Keratinocyte (primary cell): ENCODE data around the gene MAD2L2. TPM values are rescaled to one million over a fixed set of nuclear protein-coding genes. Genes with fewer than 3 reads are reported as not detected.

ENCODE experiments used
- DNase-seq: peaks from one replicate; pipeline ENCODE4 v3.0.0-alpha.2; 2011; ENCODE audit warnings: low read depth, missing footprints, low spot score
- FAIRE-seq: peaks from 2 replicates; lab custom pipeline; 2011; peaks lifted over from hg19 to GRCh38; lab: Jason Lieb, UNC
- H2AFZ ChIP-seq: 2 replicates; pipeline ENCODE4 v1.6.0; 2012; ENCODE audit warnings: low read length, control low read depth, inconsistent platforms; ENCODE audit not compliant: control insufficient read depth
- H3K27ac ChIP-seq: 2 replicates; pipeline ENCODE4 v1.5.1; 2011; ENCODE audit warnings: low read length; ENCODE audit not compliant: control insufficient read depth, insufficient read depth
- H3K27me3 ChIP-seq: 3 replicates; pipeline ENCODE4 v1.6.0; 2011; ENCODE audit warnings: low read length; ENCODE audit not compliant: control insufficient read depth, insufficient read depth; ENCODE audit errors: extremely low read depth
- H3K36me3 ChIP-seq, 2 experiments: 2 replicates in 1 of 2; 3 replicates in 1 of 2; pipeline ENCODE4 v1.5.1; 2011; ENCODE audit warnings: low read length in 2 of 2, mild to moderate bottlenecking in 1 of 2; ENCODE audit not compliant: control insufficient read depth in 2 of 2, insufficient read depth in 2 of 2; ENCODE audit errors: extremely low read depth in 1 of 2
- H3K4me1 ChIP-seq: 3 replicates; pipeline ENCODE4 v1.5.1; 2011; ENCODE audit warnings: low read length; ENCODE audit not compliant: control insufficient read depth, insufficient read depth; ENCODE audit errors: extremely low read depth
- H3K4me2 ChIP-seq: 3 replicates; pipeline ENCODE4 v1.6.0; 2011; ENCODE audit warnings: low read depth, low read length; ENCODE audit not compliant: control insufficient read depth, insufficient read depth; ENCODE audit errors: extremely low read depth
- H3K4me3 ChIP-seq, 3 experiments: fragments of 200-600 bp in 1 of 3; sonication (generic) in 1 of 3; 2 replicates in 2 of 3; 3 replicates in 1 of 3; pipeline ENCODE4 v1.5.1; 2011 to 2016; ENCODE audit warnings: low read length in 3 of 3, mild to moderate bottlenecking in 3 of 3, control low read depth in 2 of 3, inconsistent platforms in 1 of 3, low read depth in 1 of 3, mixed read lengths in 1 of 3, mixed run types in 1 of 3, moderate library complexity in 1 of 3; ENCODE audit not compliant: control insufficient read depth in 2 of 3, insufficient read depth in 2 of 3; ENCODE audit errors: extremely low read depth in 1 of 3
- H3K79me2 ChIP-seq: 2 replicates; pipeline ENCODE4 v1.6.0; 2012; ENCODE audit warnings: low read length; ENCODE audit not compliant: control insufficient read depth, insufficient read depth
- H3K9ac ChIP-seq: 3 replicates; pipeline ENCODE4 v1.6.0; 2011; ENCODE audit warnings: low read length; ENCODE audit not compliant: control insufficient read depth, insufficient read depth; ENCODE audit errors: extremely low read depth
- H3K9me1 ChIP-seq: 3 replicates; pipeline ENCODE4 v1.6.0; 2011; ENCODE audit warnings: low read length; ENCODE audit not compliant: control insufficient read depth, insufficient read depth; ENCODE audit errors: extremely low read depth
- H3K9me3 ChIP-seq: 2 replicates; pipeline ENCODE4 v1.5.1; 2012; ENCODE audit warnings: low read depth, low read length; ENCODE audit not compliant: control insufficient read depth
- H4K20me1 ChIP-seq: 3 replicates; pipeline ENCODE4 v1.6.0; 2011; ENCODE audit warnings: low read length; ENCODE audit not compliant: control insufficient read depth, insufficient read depth; ENCODE audit errors: extremely low read depth
- EZH2 ChIP-seq: IDR thresholded peaks from one replicate; pipeline ENCODE4 v1.6.1; 2012; ENCODE audit warnings: inconsistent platforms, mild to moderate bottlenecking, low read length, moderate library complexity
- dilution Hi-C: fragments of 300-500 bp; cut with MboI; formaldehyde crosslinking; loops from one replicate; pipeline ENCODE4 v1.7.0; 2020; ENCODE audit warnings: low sequenced_read_pairs; ENCODE audit not compliant: extremely low pct_ligation_motif_present
- polyA plus RNA-seq, 5 experiments: library from polyadenylated mRNA; depleted of rRNA in 3 of 5; stranded (reverse) in 3 of 5; stranded (forward) in 1 of 5; unstranded in 1 of 5; fragments of >200 nt; gene quantifications; 1 replicate in 1 of 5; 2 replicates in 3 of 5; 3 replicates in 1 of 5; pipeline versions ENCODE4 v1.2.1 to v1.2.3, GENCODE V29; 2011 to 2012; ENCODE audit warnings: missing spikeins in 2 of 5, low read depth in 1 of 5, low replicate concordance in 1 of 5
- TF ChIP-seq, protein P1 (sequence below), 3 experiments: IDR thresholded peaks in 1 of 3; conservative IDR thresholded peaks in 1 of 3; optimal IDR thresholded peaks in 1 of 3; 2 replicates in 2 of 3; 3 replicates in 1 of 3; pipeline versions ENCODE3 to v1.5.1; 2011; ENCODE audit warnings: low read length in 3 of 3, mild to moderate bottlenecking in 3 of 3, moderate library complexity in 2 of 3, control low read depth in 1 of 3, inconsistent platforms in 1 of 3; ENCODE audit not compliant: insufficient read depth in 2 of 3; ENCODE audit errors: extremely low read depth in 1 of 3

MAD2L2 gene
- polyA plus RNA-seq, 1 donor (not counting 4 experiments of a cell fraction or from before 2014, with no cell fraction given) = 24.8 TPM

DNA sequence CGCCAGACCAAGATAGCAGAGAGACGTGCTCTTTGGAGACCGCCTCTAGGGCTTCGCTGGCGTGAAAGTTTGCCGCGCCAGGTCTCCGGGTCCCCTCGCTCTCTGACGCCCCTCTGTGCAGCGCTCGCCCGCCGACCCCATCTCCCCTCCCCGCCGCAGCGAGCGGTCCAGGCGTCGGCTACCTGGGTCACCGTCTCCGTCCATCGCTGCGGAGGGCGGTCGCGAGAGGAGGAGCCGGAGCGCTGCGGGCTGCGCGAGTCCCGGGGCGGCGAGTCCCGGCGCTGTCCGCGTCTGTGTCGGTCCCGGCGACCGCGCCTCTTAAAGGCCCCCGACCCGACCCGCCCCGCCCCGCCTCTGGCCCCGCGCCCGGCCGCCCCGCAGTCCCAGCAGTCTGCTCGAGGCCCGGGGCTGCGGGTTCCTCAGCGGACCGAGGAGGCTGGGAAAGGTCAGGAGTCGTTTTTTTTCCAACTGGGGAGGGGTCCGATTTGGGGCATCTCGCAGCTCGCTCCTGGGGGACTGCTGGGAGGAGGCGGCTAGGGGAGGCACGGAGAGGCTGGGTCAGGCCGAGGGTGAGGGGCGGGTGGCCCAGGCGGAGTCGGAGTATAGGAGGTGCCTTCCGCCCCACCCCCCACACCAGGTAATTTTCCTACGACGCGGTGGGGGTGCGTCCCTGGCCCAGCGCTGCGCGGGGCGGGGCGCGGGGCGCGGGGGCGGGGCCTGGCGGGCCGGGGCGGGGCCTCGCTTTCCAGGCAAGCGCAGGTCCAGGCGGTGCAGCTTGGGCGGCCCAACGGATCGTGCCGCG lies 26.6 kb downstream of the MAD2L2 start, which contains the start of the genes FBXO2 and FBXO44:
FBXO2 (minus strand) TSS at position 293 of the 802 bp plus-strand sequence; CDS start at position 204, 89 bp downstream.
FBXO44 (plus strand) TSS at position 741 of the 802 bp plus-strand sequence. CDS start 959 bp downstream, outside the sequence.
- H3K9ac ChIP-seq = peak within 1 kb of the TSS; percentile 71
- H3K9me3 ChIP-seq = no peaks in the 10 kb centered on the region
- H3K79me2 ChIP-seq = peaks cover 7% of the 10 kb centered on the region
- H3K4me1 ChIP-seq = peaks cover 21% of the 10 kb centered on the region
- H4K20me1 ChIP-seq = no peaks in the 10 kb centered on the region
- H3K27ac ChIP-seq = peak within 1 kb of the TSS; percentile 26
- no peak for DNase-seq
- H3K9me1 ChIP-seq = no peaks in the 10 kb centered on the region
- H3K4me3 ChIP-seq = peak within 1 kb of the TSS; percentile 71 to 75 (median 72)
- TF ChIP-seq, protein P1, sequence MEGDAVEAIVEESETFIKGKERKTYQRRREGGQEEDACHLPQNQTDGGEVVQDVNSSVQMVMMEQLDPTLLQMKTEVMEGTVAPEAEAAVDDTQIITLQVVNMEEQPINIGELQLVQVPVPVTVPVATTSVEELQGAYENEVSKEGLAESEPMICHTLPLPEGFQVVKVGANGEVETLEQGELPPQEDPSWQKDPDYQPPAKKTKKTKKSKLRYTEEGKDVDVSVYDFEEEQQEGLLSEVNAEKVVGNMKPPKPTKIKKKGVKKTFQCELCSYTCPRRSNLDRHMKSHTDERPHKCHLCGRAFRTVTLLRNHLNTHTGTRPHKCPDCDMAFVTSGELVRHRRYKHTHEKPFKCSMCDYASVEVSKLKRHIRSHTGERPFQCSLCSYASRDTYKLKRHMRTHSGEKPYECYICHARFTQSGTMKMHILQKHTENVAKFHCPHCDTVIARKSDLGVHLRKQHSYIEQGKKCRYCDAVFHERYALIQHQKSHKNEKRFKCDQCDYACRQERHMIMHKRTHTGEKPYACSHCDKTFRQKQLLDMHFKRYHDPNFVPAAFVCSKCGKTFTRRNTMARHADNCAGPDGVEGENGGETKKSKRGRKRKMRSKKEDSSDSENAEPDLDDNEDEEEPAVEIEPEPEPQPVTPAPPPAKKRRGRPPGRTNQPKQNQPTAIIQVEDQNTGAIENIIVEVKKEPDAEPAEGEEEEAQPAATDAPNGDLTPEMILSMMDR (optimal IDR thresholded peaks at IDR 0.05 in 1 of 3, IDR thresholded peaks at IDR 0.05 in 1 of 3, conservative IDR thresholded peaks at IDR 0.05 in 1 of 3; ENCODE audit: extremely low read depth in 1 of 3, insufficient read depth in 2 of 3, low read length in 3 of 3) = no peak
- TF ChIP-seq EZH2 = no peak
- peaks cover 3 to 14% of the 10 kb centered on the region in 2 experiments for H3K36me3 ChIP-seq
- peak within 1 kb of the TSS; percentile 87 for H3K4me2 ChIP-seq
- FAIRE-seq = no peak
- dilution Hi-C loops = no loop called here
- H3K27me3 ChIP-seq = no peaks in the 10 kb centered on the region
- H2AFZ ChIP-seq = peak within 1 kb of the TSS; percentile 87

DNA sequence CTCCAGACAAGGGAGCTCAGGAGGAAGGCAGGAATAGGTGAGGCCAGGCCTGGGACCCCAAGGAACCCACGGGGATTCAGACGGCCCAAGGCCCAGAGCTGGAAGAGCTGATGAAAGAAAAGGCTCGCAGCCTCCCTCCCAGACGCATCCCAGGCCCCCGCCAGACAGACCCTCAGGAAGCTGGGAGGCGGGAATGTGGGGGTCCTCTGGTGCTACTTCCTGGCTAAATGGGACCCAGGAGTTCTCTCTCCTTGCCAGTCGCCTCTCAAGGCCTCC lies 27.1 kb downstream of the MAD2L2 start:
- H3K36me3 ChIP-seq = peaks cover 3 to 13% of the 10 kb centered on the region in 2 experiments
- peaks cover 7% of the 10 kb centered on the region for H3K79me2 ChIP-seq
- peak overlapping the region; percentile 71 to 75 (median 72) for H3K4me3 ChIP-seq
- FAIRE-seq (no peak), DNase-seq (no peak)
- no peak for TF ChIP-seq EZH2
- TF ChIP-seq, protein P1 (optimal IDR thresholded peaks at IDR 0.05 in 1 of 3, IDR thresholded peaks at IDR 0.05 in 1 of 3, conservative IDR thresholded peaks at IDR 0.05 in 1 of 3; ENCODE audit: extremely low read depth in 1 of 3, insufficient read depth in 2 of 3, low read length in 3 of 3) = no peak
- peak overlapping the region; percentile 26 for H3K27ac ChIP-seq
- dilution Hi-C loops = no loop called here
- H3K4me2 ChIP-seq = peak overlapping the region; percentile 87
- H3K9me3 ChIP-seq = no peaks in the 10 kb centered on the region
- H4K20me1 ChIP-seq = no peaks in the 10 kb centered on the region
- peaks cover 21% of the 10 kb centered on the region for H3K4me1 ChIP-seq
- H2AFZ ChIP-seq = peak overlapping the region; percentile 54
- H3K9me1 ChIP-seq = no peaks in the 10 kb centered on the region
- peak overlapping the region; percentile 71 for H3K9ac ChIP-seq
- no peaks in the 10 kb centered on the region for H3K27me3 ChIP-seq
